ENCODE data around the gene JOSD1.
A peak's percentile ranks its signal among the peaks of the same experiment; 100 is the strongest.
"Not testable (repeated sequence)": the region's sequence is repeated elsewhere in the genome, so short reads cannot be mapped to it uniquely, and the experiment has no call there.

JOSD1 gene

DNA sequence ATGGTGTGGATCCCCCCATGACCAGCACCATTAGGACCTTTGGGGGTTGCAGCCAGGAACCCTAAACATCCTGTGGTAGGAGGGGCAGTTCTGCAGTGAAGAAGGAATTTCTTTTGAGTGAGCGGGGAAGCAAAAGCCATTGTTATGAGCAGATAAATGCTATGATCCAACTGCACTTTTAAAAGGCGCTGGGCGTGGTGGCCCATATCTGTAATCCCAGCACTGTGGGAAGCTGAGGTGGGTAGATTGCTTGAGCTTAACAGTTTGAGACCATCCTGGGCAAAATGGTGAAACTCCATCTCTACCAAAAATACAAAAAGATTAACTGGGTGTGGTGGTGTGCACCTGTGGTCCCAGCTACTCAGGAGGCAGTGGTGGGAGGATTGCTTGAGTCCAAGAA lies 24.9 kb downstream of the JOSD1 start:
- Histone ChIP-seq H3K36me3 (ENCODE audit: control insufficient read depth, insufficient read depth, low read length) (peaks cover 20% of the 10 kb centered on the region), H3K9me3 (ENCODE audit: control insufficient read depth, insufficient read depth, low read depth, low read length) (no peaks in the 10 kb centered on the region), H3K4me3 (ENCODE audit: low read depth, low read length) (no peak overlapping the region), H3K27ac (ENCODE audit: low read depth, low read length) (no peak overlapping the region), H3K4me1 (ENCODE audit: control insufficient read depth, insufficient read depth, low read length) (no peaks in the 10 kb centered on the region), H3K27me3 (ENCODE audit: control insufficient read depth, insufficient read depth, low read length) (no peaks in the 10 kb centered on the region), H3K9ac (ENCODE audit: low read length) (no peak overlapping the region)

DNA sequence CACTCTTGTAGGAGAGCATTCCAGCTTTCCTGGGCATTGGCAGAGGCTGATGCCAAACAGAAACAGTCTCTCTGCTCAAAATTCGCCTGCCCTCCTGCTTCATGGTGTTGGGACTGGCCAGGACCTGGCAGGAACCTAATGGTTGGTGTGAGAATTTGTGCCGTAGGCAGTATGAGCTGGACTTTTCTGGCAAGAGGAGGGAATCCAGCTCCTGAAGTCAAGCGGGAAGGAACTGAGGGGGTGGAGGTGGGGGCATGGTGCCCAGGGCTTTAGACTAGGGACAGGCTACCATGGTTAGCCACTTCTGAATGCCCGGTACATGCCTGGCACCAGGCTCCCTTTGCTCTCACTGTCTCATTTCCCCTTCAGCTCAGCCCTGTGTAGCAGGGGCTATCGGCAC lies 25.9 kb downstream of the JOSD1 start:
- H3K4me1 ChIP-seq (ENCODE audit: control insufficient read depth, insufficient read depth, low read length), result no peaks in the 10 kb centered on the region
- no peak overlapping the region for H3K4me3 ChIP-seq (ENCODE audit: low read depth, low read length)
- H3K27me3 ChIP-seq (ENCODE audit: control insufficient read depth, insufficient read depth, low read length), result no peaks in the 10 kb centered on the region
- H3K36me3 ChIP-seq (ENCODE audit: control insufficient read depth, insufficient read depth, low read length), result peaks cover 23% of the 10 kb centered on the region
- H3K27ac ChIP-seq (ENCODE audit: low read depth, low read length), result no peak overlapping the region
- no peak overlapping the region for H3K9ac ChIP-seq (ENCODE audit: low read length)
- H3K9me3 ChIP-seq (ENCODE audit: control insufficient read depth, insufficient read depth, low read depth, low read length), result no peaks in the 10 kb centered on the region

DNA sequence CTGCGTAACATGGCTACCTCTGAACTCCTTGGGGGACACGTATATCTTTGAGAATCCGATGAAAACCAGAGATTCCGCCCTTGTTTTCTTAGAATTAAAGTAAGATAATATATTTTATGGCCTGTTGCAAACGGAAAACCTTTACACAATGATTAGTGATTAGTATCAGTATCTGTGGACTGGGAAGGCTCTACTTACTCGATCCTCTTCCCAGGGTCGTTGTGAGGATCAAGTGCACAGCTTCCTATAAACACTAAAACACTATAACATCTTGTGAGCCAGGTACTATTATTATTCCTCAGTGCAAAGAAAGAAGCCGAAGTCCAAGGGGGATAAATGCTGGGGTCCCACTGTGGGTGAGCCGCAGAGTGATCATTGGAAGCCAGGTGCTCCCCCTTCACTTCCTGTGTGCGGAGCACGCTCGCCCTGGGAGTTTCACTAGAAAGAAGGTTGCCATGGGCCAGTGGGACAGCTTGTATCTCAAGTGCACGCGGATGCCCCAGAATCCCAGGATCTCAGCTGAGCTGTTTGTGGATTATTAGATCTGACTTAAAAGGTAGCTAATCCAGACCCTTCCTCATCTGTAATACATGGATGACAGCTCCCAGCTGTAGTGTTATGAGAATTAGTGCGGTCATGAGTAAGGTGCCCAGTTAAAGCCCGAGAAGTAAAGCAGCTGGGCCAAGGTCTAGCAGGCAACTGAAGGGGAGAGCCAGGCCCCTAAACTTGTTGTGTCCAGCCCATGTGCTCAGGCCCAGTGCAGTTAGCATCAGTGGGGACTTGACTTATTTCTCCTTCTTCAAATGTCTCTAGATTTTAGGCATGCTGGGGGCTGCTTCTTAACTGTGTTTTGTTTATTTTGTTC lies 43.5 kb downstream of the JOSD1 start:
- H3K36me3 ChIP-seq (ENCODE audit: control insufficient read depth, insufficient read depth, low read length), result no peaks in the 10 kb centered on the region
- no peaks in the 10 kb centered on the region for H3K27me3 ChIP-seq (ENCODE audit: control insufficient read depth, insufficient read depth, low read length)
- H3K9me3 ChIP-seq (ENCODE audit: control insufficient read depth, insufficient read depth, low read depth, low read length), result no peaks in the 10 kb centered on the region; the same call in 1 of the 2 replicates
- peak overlapping the region; percentile 99 for H3K9ac ChIP-seq (ENCODE audit: low read length)
- H3K4me1 ChIP-seq (ENCODE audit: control insufficient read depth, insufficient read depth, low read length), result peaks cover 4% of the 10 kb centered on the region
- H3K27ac ChIP-seq (ENCODE audit: low read depth, low read length), result no peak overlapping the region; the same call in 1 of the 2 replicates
- H3K4me3 ChIP-seq (ENCODE audit: low read depth, low read length), result peak overlapping the region; percentile 89

DNA sequence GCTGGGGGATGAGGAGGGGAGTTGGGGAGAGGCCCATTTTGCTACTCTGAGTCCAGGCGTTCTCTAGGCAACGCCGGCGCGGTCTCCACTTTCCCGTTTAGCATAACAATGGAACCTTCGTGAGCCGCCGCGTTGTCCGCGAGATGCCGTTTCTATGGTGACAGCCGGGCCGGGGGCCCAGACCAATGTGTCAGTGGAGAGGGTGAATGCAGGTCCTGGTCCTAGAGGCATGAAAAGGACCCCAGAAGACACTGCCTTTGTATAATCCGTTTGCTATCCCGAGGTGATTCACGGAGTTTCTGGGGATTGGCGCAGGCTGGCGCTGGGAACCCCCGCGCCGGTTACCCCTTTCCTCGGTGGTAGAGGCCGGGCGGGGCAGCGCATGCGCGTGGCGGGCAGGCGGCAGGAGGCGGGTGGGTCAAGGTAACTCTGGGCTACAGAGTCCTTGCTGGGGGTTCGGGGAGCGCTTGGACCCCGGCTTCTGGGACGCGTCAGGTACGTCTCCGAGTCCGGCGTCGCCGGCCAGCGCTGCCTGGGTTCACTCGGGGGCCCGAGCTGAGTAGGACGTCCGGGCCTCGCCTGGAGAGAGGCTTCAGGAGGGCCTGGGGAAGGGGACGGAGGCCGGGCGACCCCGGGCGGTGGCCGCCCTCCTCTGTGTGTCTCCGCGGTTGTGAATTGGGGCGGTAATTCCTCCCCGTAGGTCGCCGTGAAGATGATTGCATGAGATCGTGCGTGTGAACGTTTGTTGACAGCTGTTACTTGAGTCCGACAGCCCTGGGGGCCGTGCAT lies 44.3 kb downstream of the JOSD1 start, which contains the start of the genes CBY1 and FAM227A:
Gene CBY1 (plus strand): TSS at position 383 of the 789 bp plus-strand sequence. CDS start 11,417 bp downstream, outside the sequence.
Gene FAM227A (minus strand): TSS at position 137 of the 789 bp plus-strand sequence. CDS start 6,224 bp downstream, outside the sequence.
- Histone ChIP-seq H3K4me3 (ENCODE audit: low read depth, low read length) (peak within 1 kb of the TSS; percentile 89), H3K4me1 (ENCODE audit: control insufficient read depth, insufficient read depth, low read length) (peaks cover 4% of the 10 kb centered on the region), H3K27ac (ENCODE audit: low read depth, low read length) (peak within 1 kb of the TSS; percentile 100), H3K36me3 (ENCODE audit: control insufficient read depth, insufficient read depth, low read length) (no peaks in the 10 kb centered on the region), H3K9me3 (ENCODE audit: control insufficient read depth, insufficient read depth, low read depth, low read length) (no peaks in the 10 kb centered on the region; the same call in 1 of the 2 replicates), H3K9ac (ENCODE audit: low read length) (peak within 1 kb of the TSS; percentile 99), H3K27me3 (ENCODE audit: control insufficient read depth, insufficient read depth, low read length) (no peaks in the 10 kb centered on the region)

DNA sequence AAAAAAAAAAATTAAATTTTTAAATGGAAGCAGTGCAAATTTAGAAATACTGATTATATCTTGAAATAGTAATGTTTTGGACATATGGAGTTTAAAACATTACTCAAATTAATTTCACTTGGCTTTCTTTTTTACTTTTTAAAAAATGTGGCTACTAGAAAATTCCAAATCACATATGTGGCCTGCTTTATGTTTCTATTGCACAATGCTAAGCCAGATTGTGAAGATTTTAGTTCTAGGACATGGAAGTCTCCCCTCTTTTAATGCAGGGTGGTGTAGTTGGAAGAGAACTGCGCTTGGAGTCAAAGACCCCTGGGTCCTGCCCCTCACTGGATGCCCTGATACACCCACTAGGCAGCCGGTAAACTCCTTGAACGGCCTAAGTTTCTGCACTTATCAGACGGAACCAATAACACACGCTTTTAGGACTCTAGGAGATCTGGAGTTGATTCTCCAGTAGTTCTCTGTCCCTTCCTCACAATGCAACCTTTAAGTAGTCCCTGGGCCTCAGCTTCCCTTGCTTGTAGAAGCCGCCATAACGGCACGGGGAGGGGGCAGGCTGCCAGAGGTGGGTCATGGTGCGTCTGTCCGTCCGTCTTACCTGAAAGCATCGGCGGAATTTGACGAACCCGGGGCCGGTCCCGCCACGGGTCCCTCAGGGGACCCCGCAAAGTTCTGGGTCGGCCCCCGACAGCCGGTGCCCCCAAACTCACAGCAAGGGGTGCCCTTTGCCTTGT lies 45.1 kb downstream of the JOSD1 start:
- Histone ChIP-seq H3K27ac (ENCODE audit: low read depth, low read length) (peak overlapping the region; percentile 100), H3K27me3 (ENCODE audit: control insufficient read depth, insufficient read depth, low read length) (no peaks in the 10 kb centered on the region), H3K9me3 (ENCODE audit: control insufficient read depth, insufficient read depth, low read depth, low read length) (no peaks in the 10 kb centered on the region; the same call in 1 of the 2 replicates), H3K4me1 (ENCODE audit: control insufficient read depth, insufficient read depth, low read length) (peaks cover 4% of the 10 kb centered on the region), H3K4me3 (ENCODE audit: low read depth, low read length) (peak overlapping the region; percentile 89), H3K36me3 (ENCODE audit: control insufficient read depth, insufficient read depth, low read length) (peaks cover 2% of the 10 kb centered on the region; the same call in 1 of the 2 replicates), H3K9ac (ENCODE audit: low read length) (peak overlapping the region; percentile 99)

DNA sequence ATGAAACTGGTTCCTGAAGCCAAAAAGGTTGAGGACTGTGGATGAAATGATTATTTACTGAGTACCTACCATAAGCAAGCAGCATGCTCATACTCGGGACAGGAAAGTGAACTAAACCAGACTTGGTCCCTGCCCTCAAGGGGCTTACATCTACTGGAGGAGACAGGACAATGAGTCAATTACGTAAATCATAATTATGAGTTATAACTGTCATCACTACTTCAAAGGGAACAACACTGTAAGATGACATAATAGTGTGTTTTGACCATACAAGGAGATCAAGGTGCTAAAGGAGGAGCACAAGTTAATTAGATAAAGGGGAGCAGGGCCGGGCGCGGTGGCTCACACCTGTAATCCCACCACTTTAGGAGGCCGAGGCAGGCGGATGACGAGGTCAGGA lies 47.0 kb downstream of the JOSD1 start:
- H3K4me3 ChIP-seq (ENCODE audit: low read depth, low read length), result no peak overlapping the region
- H3K4me1 ChIP-seq (ENCODE audit: control insufficient read depth, insufficient read depth, low read length), result peaks cover 4% of the 10 kb centered on the region
- no peak overlapping the region for H3K27ac ChIP-seq (ENCODE audit: low read depth, low read length)
- no peak overlapping the region for H3K9ac ChIP-seq (ENCODE audit: low read length)
- H3K27me3 ChIP-seq (ENCODE audit: control insufficient read depth, insufficient read depth, low read length), result no peaks in the 10 kb centered on the region
- H3K9me3 ChIP-seq (ENCODE audit: control insufficient read depth, insufficient read depth, low read depth, low read length), result no peaks in the 10 kb centered on the region; the same call in 1 of the 2 replicates
- peaks cover 3% of the 10 kb centered on the region; the same call in 1 of the 2 replicates for H3K36me3 ChIP-seq (ENCODE audit: control insufficient read depth, insufficient read depth, low read length)

DNA sequence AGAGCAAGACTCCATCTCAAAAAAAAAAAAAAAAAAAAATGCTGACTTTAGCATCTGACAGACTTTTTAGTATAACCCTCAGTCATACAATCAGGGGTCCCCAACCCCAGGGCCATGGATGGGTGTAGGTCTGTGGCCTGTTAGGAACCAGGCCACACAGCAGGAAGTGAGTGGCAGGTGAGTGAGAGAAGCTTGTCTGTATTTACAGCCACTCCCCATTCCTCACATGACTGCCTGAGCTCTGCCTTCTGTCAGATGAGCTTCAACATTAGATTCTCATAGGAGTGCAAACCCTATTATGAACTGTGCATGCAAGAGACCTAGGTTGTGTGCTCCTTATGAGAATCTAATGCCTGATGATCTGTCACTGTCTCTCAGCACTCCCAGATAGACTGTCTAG lies 47.9 kb downstream of the JOSD1 start:
- no peak overlapping the region for H3K9ac ChIP-seq (ENCODE audit: low read length)
- peaks cover 3% of the 10 kb centered on the region; the same call in 1 of the 2 replicates for H3K36me3 ChIP-seq (ENCODE audit: control insufficient read depth, insufficient read depth, low read length)
- H3K27me3 ChIP-seq (ENCODE audit: control insufficient read depth, insufficient read depth, low read length), result no peaks in the 10 kb centered on the region
- peaks cover 4% of the 10 kb centered on the region for H3K4me1 ChIP-seq (ENCODE audit: control insufficient read depth, insufficient read depth, low read length)
- H3K9me3 ChIP-seq (ENCODE audit: control insufficient read depth, insufficient read depth, low read depth, low read length), result no peaks in the 10 kb centered on the region; the same call in 1 of the 2 replicates
- H3K27ac ChIP-seq (ENCODE audit: low read depth, low read length), result no peak overlapping the region
- H3K4me3 ChIP-seq (ENCODE audit: low read depth, low read length), result no peak overlapping the region

DNA sequence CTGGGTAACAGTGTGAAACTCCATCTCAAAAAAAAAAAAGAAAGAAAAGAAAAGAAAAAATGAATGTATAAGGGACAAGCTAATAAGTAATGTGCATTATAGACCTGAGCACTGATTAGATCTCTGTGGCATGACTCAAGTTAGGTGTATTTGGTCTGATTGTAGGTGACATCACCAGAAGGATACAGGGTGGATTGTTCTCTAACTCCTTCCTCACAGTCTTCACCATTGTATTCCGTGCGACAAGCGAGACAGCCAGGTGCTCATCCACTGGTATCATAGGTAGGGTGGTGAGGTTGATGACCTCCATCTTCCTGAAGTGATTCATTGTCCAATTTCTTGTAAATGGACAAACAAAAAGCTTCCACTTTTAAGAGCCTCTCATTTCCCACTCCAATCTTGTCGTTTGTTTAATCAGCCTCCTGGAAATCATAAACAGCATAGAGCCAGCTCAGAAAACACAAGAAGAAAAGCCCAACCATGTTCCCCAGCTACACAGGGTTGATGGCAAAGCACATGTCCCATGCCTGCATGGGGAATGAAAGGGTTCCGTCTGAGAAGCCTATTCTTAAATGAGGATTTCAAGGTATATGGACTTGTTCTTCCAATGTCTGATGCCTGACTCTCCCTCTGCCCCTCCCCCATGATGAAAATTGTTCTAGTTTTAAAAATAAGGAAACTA lies 50.8 kb downstream of the JOSD1 start:
- H3K27ac ChIP-seq (ENCODE audit: low read depth, low read length), result no peak overlapping the region
- no peak overlapping the region for H3K4me3 ChIP-seq (ENCODE audit: low read depth, low read length)
- H3K9ac ChIP-seq (ENCODE audit: low read length), result no peak overlapping the region
- H3K4me1 ChIP-seq (ENCODE audit: control insufficient read depth, insufficient read depth, low read length), result no peaks in the 10 kb centered on the region
- H3K27me3 ChIP-seq (ENCODE audit: control insufficient read depth, insufficient read depth, low read length), result no peaks in the 10 kb centered on the region
- H3K9me3 ChIP-seq (ENCODE audit: control insufficient read depth, insufficient read depth, low read depth, low read length), result no peaks in the 10 kb centered on the region; the same call in 1 of the 2 replicates
- peaks cover 3% of the 10 kb centered on the region; the same call in 1 of the 2 replicates for H3K36me3 ChIP-seq (ENCODE audit: control insufficient read depth, insufficient read depth, low read length)

DNA sequence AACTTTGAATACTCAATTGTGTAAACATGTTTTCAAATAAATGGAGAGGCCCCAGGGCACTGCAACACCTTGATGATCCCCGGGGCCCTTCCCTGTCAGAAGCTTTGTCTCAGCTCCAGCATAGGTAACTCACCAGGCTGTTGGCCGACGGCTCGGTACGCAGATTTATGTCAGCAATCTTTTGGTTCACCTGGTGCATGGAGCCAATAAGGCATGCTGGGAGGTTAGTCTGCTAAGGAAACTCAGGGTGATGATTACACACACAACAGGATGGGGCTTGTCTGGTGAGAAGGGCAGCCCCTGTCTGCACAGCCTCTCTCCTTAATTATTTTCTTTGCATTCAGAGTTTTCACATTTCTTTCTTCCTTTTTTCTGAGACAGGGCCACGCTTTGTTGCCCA lies 55.3 kb downstream of the JOSD1 start:
- Histone ChIP-seq H3K27ac (ENCODE audit: low read depth, low read length) (no peak overlapping the region), H3K9ac (ENCODE audit: low read length) (no peak overlapping the region)

DNA sequence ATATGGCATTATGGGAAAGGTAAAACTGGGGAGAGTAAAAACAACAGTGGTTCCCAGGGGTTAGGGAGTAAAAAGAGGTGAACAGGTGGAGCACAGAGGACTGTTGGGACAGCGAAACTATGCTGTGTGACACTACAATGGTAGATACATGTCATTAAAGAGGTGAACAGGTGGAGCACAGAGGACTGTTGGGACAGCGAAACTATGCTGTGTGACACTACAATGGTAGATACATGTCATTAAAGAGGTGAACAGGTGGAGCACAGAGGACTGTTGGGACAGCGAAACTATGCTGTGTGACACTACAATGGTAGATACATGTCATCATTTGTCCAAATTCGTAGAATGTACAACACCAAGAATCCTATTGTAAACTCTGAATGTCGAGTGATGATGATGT lies 56.5 kb downstream of the JOSD1 start:
- not testable (repeated sequence) for H3K9ac ChIP-seq (ENCODE audit: low read length); H3K9me3 ChIP-seq (ENCODE audit: control insufficient read depth, insufficient read depth, low read depth, low read length); H3K4me1 ChIP-seq (ENCODE audit: control insufficient read depth, insufficient read depth, low read length); H3K36me3 ChIP-seq (ENCODE audit: control insufficient read depth, insufficient read depth, low read length); H3K27me3 ChIP-seq (ENCODE audit: control insufficient read depth, insufficient read depth, low read length); H3K4me3 ChIP-seq (ENCODE audit: low read depth, low read length); H3K27ac ChIP-seq (ENCODE audit: low read depth, low read length)

More for the DNA sequence above, 55.3 kb downstream of the JOSD1 start:
- Histone ChIP-seq H3K27me3 (ENCODE audit: control insufficient read depth, insufficient read depth, low read length) (no peaks in the 10 kb centered on the region), H3K9me3 (ENCODE audit: control insufficient read depth, insufficient read depth, low read depth, low read length) (no peaks in the 10 kb centered on the region), H3K4me3 (ENCODE audit: low read depth, low read length) (no peak overlapping the region), H3K36me3 (ENCODE audit: control insufficient read depth, insufficient read depth, low read length) (peaks cover 4% of the 10 kb centered on the region), H3K4me1 (ENCODE audit: control insufficient read depth, insufficient read depth, low read length) (no peaks in the 10 kb centered on the region)
